Measurements from ENCODE around the gene ACO2.

Gene ACO2

GRCh38 chr22:41523464-41524221 lies 54.7 kb downstream of the ACO2 start:
- DNase-seq (ENCODE audit: low read depth): peak; percentile 87

GRCh38 chr22:41524251-41524661 lies 55.3 kb downstream of the ACO2 start:
- DNase-seq (ENCODE audit: low read depth): peak; percentile 88

DNA sequence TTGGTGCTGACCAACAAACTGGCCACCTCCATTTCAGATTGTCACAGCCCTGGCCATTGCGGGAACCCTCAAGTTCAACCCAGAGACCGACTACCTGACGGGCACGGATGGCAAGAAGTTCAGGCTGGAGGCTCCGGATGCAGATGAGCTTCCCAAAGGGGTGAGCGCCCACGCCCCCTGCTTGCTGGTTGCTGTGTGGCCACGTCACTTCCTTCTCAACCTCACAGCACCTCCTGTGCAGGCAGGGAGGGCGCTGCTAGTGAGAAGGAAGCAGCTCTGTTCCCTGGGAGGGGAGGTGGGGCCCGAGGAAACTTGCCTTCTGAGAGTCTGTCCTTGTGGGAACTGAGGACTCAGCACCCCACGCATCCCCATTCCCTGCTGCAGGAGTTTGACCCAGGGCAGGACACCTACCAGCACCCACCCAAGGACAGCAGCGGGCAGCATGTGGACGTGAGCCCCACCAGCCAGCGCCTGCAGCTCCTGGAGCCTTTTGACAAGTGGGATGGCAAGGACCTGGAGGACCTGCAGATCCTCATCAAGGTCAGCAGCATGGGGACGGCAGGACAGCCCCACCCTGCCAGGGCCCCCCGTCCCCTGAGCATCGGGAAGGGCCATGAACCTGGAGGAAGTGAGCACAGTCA lies 56.0 kb downstream of the ACO2 start:
- DNase-seq (ENCODE audit: low read depth): peak; percentile 70

- no peak for DNase-seq (ENCODE audit: low read depth)
These were observed 56.7 kb downstream of the ACO2 start for GRCh38 chr22:41525450-41526225.

GRCh38 chr22:41526226-41526829 lies 57.4 kb downstream of the ACO2 start:
- no peak for DNase-seq (ENCODE audit: low read depth)

DNA sequence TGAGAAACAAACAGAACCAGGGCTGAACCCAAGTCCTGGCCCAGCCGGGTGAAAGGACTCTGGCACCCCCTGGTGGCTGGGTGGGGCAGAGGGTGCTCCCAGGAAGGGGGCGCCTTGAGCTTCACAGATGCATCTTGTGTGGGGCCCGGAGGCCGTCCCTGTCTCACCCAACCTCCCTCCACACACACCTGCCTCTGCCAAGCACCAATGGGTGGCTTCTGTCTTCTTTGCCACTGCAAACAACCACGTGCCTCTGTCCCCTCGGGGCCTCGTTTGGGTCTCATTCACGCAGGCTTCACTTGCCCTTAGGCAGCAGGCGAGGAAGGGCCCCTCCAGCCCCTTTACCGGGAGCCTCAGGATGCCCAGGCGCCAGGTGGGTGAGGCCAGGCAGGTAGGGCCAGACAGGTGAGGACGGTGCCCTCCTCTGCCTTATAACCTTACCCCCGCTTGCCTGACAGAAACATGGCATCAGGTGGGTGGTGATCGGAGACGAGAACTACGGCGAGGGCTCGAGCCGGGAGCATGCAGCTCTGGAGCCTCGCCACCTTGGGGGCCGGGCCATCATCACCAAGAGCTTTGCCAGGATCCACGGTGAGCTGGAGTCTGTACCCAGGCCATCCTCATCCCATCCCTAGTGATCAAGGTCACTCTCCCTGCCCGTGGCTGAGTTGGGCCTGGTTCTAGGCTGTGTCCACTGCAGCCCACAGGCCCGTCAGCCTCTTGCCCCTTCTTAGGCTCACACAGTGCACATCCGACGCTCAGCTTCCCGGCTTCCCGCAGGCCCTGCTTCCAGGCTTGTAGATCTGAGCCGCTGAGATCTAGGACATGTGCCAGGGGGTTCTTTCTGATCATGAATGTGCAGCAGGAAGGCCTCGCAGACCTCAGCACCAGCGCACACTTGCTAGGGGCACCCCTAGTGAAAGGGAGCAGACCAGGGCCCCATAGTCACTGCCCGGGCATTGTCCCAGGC lies 58.2 kb downstream of the ACO2 start:
- no peak for DNase-seq (ENCODE audit: low read depth)

- DNase-seq (ENCODE audit: low read depth): no peak
These were observed 59.3 kb downstream of the ACO2 start for GRCh38 chr22:41528132-41528766.

- DNase-seq (ENCODE audit: low read depth): no peak
These were observed 60.1 kb downstream of the ACO2 start for GRCh38 chr22:41528938-41529561.

DNA sequence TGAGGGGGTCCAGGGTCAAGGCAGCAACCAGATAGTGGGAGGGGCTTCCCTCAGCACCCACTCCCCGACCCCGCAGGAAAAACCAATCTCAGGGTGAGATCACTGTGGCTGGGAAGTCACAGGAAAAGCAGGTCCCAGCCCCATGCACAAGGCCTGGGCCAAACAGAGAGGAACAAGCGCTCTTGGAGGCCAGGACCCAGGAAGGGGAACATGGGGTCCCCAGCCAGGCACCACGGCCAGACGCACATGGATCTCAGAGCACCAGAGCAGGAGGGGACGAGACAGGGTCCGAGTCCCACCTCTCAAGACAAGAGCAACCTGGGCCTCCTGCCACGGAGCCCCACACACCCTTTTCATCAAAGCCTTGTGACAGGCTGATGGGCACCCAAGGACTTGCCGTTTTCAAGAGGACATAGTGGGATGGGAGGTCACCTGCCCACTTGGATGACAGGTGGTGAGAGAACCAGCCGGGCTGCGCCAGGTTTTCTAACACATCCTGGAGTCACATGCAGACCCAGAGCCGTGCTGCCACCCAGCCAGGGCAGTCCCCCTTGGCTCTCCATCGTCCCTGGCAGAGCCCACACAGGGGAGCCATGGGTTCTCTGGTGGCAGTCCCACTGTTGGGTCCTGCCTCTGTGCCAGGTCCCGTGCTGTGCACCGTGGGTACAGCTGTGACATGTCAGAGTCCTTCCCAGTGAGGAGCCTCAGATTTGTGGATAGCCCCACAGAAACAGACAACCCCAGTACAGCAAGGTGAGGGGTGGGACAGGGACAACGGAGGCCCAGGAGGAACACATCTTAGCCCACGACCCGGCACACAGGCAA lies 62.2 kb downstream of the ACO2 start:
- DNase-seq (ENCODE audit: low read depth): no peak

GRCh38 chr22:41531715-41532477 lies 63.0 kb downstream of the ACO2 start:
- DNase-seq (ENCODE audit: low read depth): no peak

- DNase-seq (ENCODE audit: low read depth): peak; percentile 43
These were observed 64.2 kb downstream of the ACO2 start for GRCh38 chr22:41532908-41533825.

DNA sequence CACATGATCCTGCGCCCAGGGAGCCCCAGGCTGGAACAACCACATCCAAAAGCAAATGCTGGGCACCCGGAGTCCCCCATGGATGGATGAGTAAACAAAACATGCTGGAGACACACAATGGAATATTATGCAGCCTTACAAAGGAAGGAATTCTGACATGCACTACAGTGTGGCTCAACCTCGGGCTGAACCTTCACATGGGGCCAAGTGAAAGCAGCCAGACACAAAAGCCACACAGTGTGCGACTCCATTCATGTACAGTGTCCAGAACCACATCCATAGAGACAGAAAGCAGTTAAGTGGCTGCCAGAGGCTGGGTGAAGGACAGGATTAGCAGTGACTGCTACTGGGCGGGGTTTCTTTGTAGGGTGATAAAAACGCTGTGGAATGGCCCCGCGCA lies 65.3 kb downstream of the ACO2 start:
- no peak for DNase-seq (ENCODE audit: low read depth)

DNA sequence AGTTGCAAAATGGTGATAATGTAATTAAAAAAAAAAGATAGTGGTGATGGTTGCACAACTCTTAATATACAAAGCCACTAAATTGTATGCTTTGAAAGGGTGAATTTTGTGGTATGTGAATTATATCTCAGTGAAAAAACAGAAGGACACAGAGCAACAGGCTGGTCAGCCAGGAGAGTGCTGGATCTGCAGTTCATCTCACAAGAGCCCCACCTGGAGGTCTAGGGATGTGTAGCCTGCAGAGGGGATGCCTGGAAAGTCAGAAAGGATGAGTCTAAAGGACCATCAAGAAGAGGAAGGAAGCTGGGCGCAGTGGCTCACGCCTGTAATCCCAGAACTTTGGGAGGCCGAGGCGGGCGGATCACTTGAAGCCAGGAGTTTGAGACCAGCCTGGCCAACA lies 66.3 kb downstream of the ACO2 start:
- peak; percentile 34 for DNase-seq (ENCODE audit: low read depth)

GRCh38 chr22:41537203-41537602 lies 68.3 kb downstream of the ACO2 start:
- DNase-seq (ENCODE audit: low read depth): no peak

GRCh38 chr22:41538583-41538982 lies 69.7 kb downstream of the ACO2 start:
- DNase-seq (ENCODE audit: low read depth): no peak

- DNase-seq (ENCODE audit: low read depth): peak; percentile 22
These were observed 70.5 kb downstream of the ACO2 start for GRCh38 chr22:41539146-41540005.

GRCh38 chr22:41540006-41540315 lies 71.0 kb downstream of the ACO2 start:
- no peak for DNase-seq (ENCODE audit: low read depth)

All from iris pigment epithelial cell (primary cell).